Measurements from ENCODE around the gene ZNF730. TPM values are rescaled to one million over a fixed set of nuclear protein-coding genes. Genes with fewer than 3 reads are reported as not detected.

Gene ZNF730
- total and polyA plus RNA-seq, 9 of the 15 experiments (the other 6 are each of a cell fraction or from before 2014, with no cell fraction given): 0.28 to 2.0 (median 0.56) TPM

DNA sequence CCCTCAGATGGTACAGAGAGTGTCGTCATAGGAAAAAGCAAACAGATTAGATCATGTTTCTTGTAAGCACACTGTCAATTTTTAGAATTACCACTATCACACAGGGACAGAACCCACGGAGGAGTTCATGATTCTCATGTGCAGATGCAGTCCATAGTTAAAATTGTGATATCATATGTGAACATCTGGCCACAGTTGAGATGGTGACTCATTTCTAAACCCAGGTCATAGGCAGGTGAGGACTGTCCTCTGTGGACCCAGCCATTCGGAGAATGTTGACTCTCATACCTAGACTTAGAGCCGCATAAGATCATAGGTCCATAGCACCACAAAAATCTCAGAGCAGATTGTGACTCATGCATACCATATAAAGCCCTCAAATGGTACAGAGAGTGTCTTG is 17.8 kb upstream of the ZNF730 start:
- 0% methylated on average over 4 of the region's 4 CpGs for WGBS (ENCODE audit: insufficient coverage, low coverage, missing lambda C conversion rate)
- POLR2A ChIA-PET: no interaction called here
- FAIRE-seq: no peak
- TF ChIP-seq ERF (CRISPR knock-in tag; IDR thresholded peaks at IDR 0.05): no peak
- TF ChIP-seq GABPB2 (CRISPR knock-in tag; conservative IDR thresholded peaks at IDR 0.05): no peak
- no peak for TF ChIP-seq POLR2A (conservative IDR thresholded peaks at IDR 0.05)
- no peak for TF ChIP-seq ZNF780A (CRISPR knock-in tag; IDR thresholded peaks at IDR 0.05)
- peak; percentile 78 for TF ChIP-seq ARID1B (IDR thresholded peaks at IDR 0.05)
- TF ChIP-seq LEF1 (IDR thresholded peaks at IDR 0.05): no peak
- TF ChIP-seq IRF9 (tag; IDR thresholded peaks at IDR 0.05): no peak
- no peak for TF ChIP-seq MXI1 (IDR thresholded peaks at IDR 0.05; ENCODE audit: low read depth, low read length)
- TF ChIP-seq ZNF507 (tag; conservative IDR thresholded peaks at IDR 0.05): no peak
- no peak for TF ChIP-seq TBL1XR1 (IDR thresholded peaks at IDR 0.05; ENCODE audit: low read length in 2 of 2)
- 0 out of 2 replicates have a peak, but pooled peaks have one; percentile 25 for TF ChIP-seq ZEB2 (IDR thresholded peaks at IDR 0.05)
- no peak for TF ChIP-seq RFX7 (CRISPR knock-in tag; IDR thresholded peaks at IDR 0.05)
- TF ChIP-seq MTA1 (IDR thresholded peaks at IDR 0.05; ENCODE audit: borderline replicate concordance): no peak
- TF ChIP-seq THAP7 (CRISPR knock-in tag; IDR thresholded peaks at IDR 0.05): no peak
- TF ChIP-seq PHB (CRISPR knock-in tag; IDR thresholded peaks at IDR 0.05): no peak
- TF ChIP-seq ZNF785 (CRISPR knock-in tag; IDR thresholded peaks at IDR 0.05): no peak
- no peak for TF ChIP-seq ZFPM2 (CRISPR knock-in tag; IDR thresholded peaks at IDR 0.05)
- TF ChIP-seq ZNF583 (CRISPR knock-in tag; IDR thresholded peaks at IDR 0.05): no peak
- TF ChIP-seq CCAR2 (IDR thresholded peaks at IDR 0.05; ENCODE audit: low read depth, low read length): no peak
- TF ChIP-seq SMARCE1 (IDR thresholded peaks at IDR 0.05): 0 out of 2 replicates have a peak, but pooled peaks have one; percentile 16
- no peak for TF ChIP-seq ZBTB9 (CRISPR knock-in tag; IDR thresholded peaks at IDR 0.05)
- no peak for TF ChIP-seq GABPA (tag; conservative IDR thresholded peaks at IDR 0.05; ENCODE audit: low read depth)
- TF ChIP-seq ELF4 (CRISPR knock-in tag; IDR thresholded peaks at IDR 0.05): no peak
- TF ChIP-seq, protein P1, sequence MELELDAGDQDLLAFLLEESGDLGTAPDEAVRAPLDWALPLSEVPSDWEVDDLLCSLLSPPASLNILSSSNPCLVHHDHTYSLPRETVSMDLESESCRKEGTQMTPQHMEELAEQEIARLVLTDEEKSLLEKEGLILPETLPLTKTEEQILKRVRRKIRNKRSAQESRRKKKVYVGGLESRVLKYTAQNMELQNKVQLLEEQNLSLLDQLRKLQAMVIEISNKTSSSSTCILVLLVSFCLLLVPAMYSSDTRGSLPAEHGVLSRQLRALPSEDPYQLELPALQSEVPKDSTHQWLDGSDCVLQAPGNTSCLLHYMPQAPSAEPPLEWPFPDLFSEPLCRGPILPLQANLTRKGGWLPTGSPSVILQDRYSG (tag; conservative IDR thresholded peaks at IDR 0.05; ENCODE audit: low read depth): no peak
- TF ChIP-seq KDM4B (IDR thresholded peaks at IDR 0.05; ENCODE audit: borderline replicate concordance in 2 of 2, low read depth in 1 of 2): no peak

More for the DNA sequence above, 17.8 kb upstream of the ZNF730 start:
- DNase-seq (ENCODE audit: extremely low read depth in 1 of 4, low spot score in 3 of 4) (peak in 1 of 4 experiments; percentile 27), ATAC-seq (peak; percentile 66)
- Histone ChIP-seq H3K79me2 (ENCODE audit: control insufficient read depth, insufficient read depth, low read length) (no peaks in the 10 kb centered on the region), H3K4me3 (no peak overlapping the region), H3K27ac (ENCODE audit: extremely low read depth, low read depth, low read length) (no peak overlapping the region), H3K9ac (ENCODE audit: insufficient read depth in 1 of 2, low read depth in 2 of 2, low read length in 2 of 2) (no peak overlapping the region), H3K9me1 (ENCODE audit: control insufficient read depth, insufficient read depth, low read length) (no peaks in the 10 kb centered on the region), H3K9me3 (replicated peaks; ENCODE audit: control insufficient read depth, insufficient read depth, low read depth, low read length) (peaks cover 2% of the 10 kb centered on the region; the same call in 1 of the 2 replicates), H3K4me1 (replicated peaks in 1 of 2; ENCODE audit: control insufficient read depth in 2 of 2, insufficient read depth in 2 of 2, low read length in 2 of 2) (no peaks in the 10 kb centered on the region), H3K36me3 (ENCODE audit: control insufficient read depth, insufficient read depth, low read length) (no peaks in the 10 kb centered on the region), H3K27me3 (ENCODE audit: control insufficient read depth in 2 of 2, insufficient read depth in 2 of 2, low read length in 2 of 2) (no peaks in the 10 kb centered on the region), H2AFZ (ENCODE audit: low read depth, low read length) (no peak overlapping the region), H3K4me2 (ENCODE audit: insufficient read depth, low read length) (no peak overlapping the region), H4K20me1 (replicated peaks; ENCODE audit: control insufficient read depth, insufficient read depth, low read length) (no peaks in the 10 kb centered on the region)
- BruUV-seq (replicated peaks): no TSS peak
- CTCF ChIA-PET (ENCODE audit: low intra/inter-chr PET ratio): no interaction called here
- in situ Hi-C loops (cut with MboI) (no loop called here), intact Hi-C loops (cut with micrococcal nuclease) (no loop called here)
